Upper lobe of left lung (tissue), 6 donors: ENCODE data around the gene PRX. TPM values are rescaled to one million over a fixed set of nuclear protein-coding genes. Genes with fewer than 3 reads are reported as not detected.

Source experiments
- ATAC-seq, 2 donors: fragments of 200-7000 bp; cut with Tn5 transposase; one replicate each; pipeline ENCODE4 v1.9.1; 2022; ENCODE audit warnings: mild to moderate bottlenecking in 2 of 2, moderate library complexity in 2 of 2; ENCODE audit not compliant: low FRiP score in 2 of 2
- DNase-seq, 2 donors: peaks; one replicate each; pipeline ENCODE4 v3.0.0-alpha.2; 2019 to 2020
- H3K27ac ChIP-seq, 4 donors: fragments of 200-600 bp; sonication (generic); one replicate each; pipeline ENCODE4 v1.5.1; 2016 to 2019
- H3K27me3 ChIP-seq, 4 donors: fragments of 200-600 bp; sonication (generic); one replicate each; pipeline ENCODE4 v1.5.1; 2017 to 2019
- H3K36me3 ChIP-seq, 4 donors: fragments of 200-600 bp; sonication (generic); one replicate each; pipeline ENCODE4 v1.5.1; 2016 to 2019
- H3K4me1 ChIP-seq, 4 donors: fragments of 200-600 bp; sonication (generic); one replicate each; pipeline ENCODE4 v1.5.1; 2018 to 2019
- H3K4me3 ChIP-seq, 4 donors: fragments of 200-600 bp; sonication (generic); one replicate each; pipeline ENCODE4 v1.5.1; 2017 to 2019; ENCODE audit warnings: mild to moderate bottlenecking in 2 of 4, moderate library complexity in 1 of 4
- H3K9me3 ChIP-seq, 4 donors: fragments of 200-600 bp; sonication (generic); one replicate each; pipeline ENCODE4 v1.5.1; 2018 to 2019
- CTCF ChIP-seq, 6 experiments: fragments of 450-650 bp in 4 of 6; fragments of 200-600 bp in 2 of 6; sonication (generic) in 2 of 6; IDR thresholded peaks; one replicate each; pipeline ENCODE4 v1.5.1; 2016 to 2019; ENCODE audit warnings: antibody characterized with exemption in 6 of 6
- EP300 ChIP-seq, 4 donors: sonication (generic); formaldehyde crosslinking; IDR thresholded peaks; one replicate each; pipeline ENCODE4 v1.5.1; 2017; ENCODE audit warnings: antibody characterized with exemption in 4 of 4, control low read depth in 2 of 4
- POLR2A ChIP-seq, 4 donors: fragments of 450-650 bp; IDR thresholded peaks; one replicate each; pipeline ENCODE4 v1.5.1; 2016 to 2017; ENCODE audit warnings: antibody characterized with exemption in 4 of 4, mild to moderate bottlenecking in 2 of 4
- POLR2AphosphoS5 ChIP-seq, 2 donors: sonication (generic); formaldehyde crosslinking; IDR thresholded peaks; one replicate each; pipeline ENCODE4 v1.5.1; 2017; ENCODE audit warnings: antibody characterized with exemption in 2 of 2
- WGBS, 2 donors: methylation state at CpG; one replicate each; pipeline ENCODE4 v1.1.5; 2017 to 2018; 5-methylcytosine and 5-hydroxymethylcytosine counted together
- total RNA-seq, 6 donors: library from RNA; depleted of rRNA in 4 of 6; stranded (reverse); fragments of >200 nt in 4 of 6; gene quantifications; one replicate each; pipeline versions ENCODE4 v1.1.0 to v1.2.1, GENCODE V29; 2016 to 2021
- donor health status: DM: no; HTN: no; CAD: no; lungs with moderate emphysema.
- donor health status: DM: no; HTN: yes; CAD: no; lungs with severe emphysema.

The PRX gene
- total RNA-seq, 6 donors from 2014 or later, result 30.1 to 146 (median 51.5) TPM

- Histone ChIP-seq H3K27me3 (no peaks in the 10 kb centered on the region), H3K27ac (no peak overlapping the region)
Observed at GRCh38 chr19:40394816-40395210, 18.4 kb downstream of the PRX start.

GRCh38 chr19:40393894-40394815, 19.0 kb downstream of the PRX start:
- H3K4me1 ChIP-seq, result peaks cover 4 to 35% (median 22%) of the 10 kb centered on the region in 4 donors
- 91 to 92% methylated on average over 32 to 40 of the region's 41 CpGs for WGBS, 2 donors
- peaks cover 0 to 44% (median 24%) of the 10 kb centered on the region in 4 donors for H3K36me3 ChIP-seq
- H3K27ac ChIP-seq, result peak overlapping the region in 3 of 4 donors; percentile 21 to 73 (median 71)
- TF ChIP-seq EP300 (IDR thresholded peaks at IDR 0.05) (no peak), POLR2A (IDR thresholded peaks at IDR 0.05) (no peak), CTCF (IDR thresholded peaks at IDR 0.05) (no peak), POLR2AphosphoS5 (IDR thresholded peaks at IDR 0.05) (no peak)
- no peak overlapping the region for H3K4me3 ChIP-seq
- H3K27me3 ChIP-seq, result no peaks in the 10 kb centered on the region
- H3K9me3 ChIP-seq, result no peaks in the 10 kb centered on the region
- ATAC-seq (no peak), DNase-seq (peak in 1 of 2 donors; percentile 82)

More at GRCh38 chr19:40394816-40395210, 18.4 kb downstream of the PRX start:
- Histone ChIP-seq H3K4me3 (no peak overlapping the region), H3K36me3 (peaks cover 0 to 45% (median 24%) of the 10 kb centered on the region in 4 donors), H3K4me1 (peaks cover 4 to 35% (median 22%) of the 10 kb centered on the region in 4 donors), H3K9me3 (no peaks in the 10 kb centered on the region)
- 63 to 81% methylated on average over 7 to 9 of the region's 13 CpGs for WGBS, 2 donors
- ATAC-seq (no peak), DNase-seq (no peak)
- TF ChIP-seq POLR2A (IDR thresholded peaks at IDR 0.05) (no peak), EP300 (IDR thresholded peaks at IDR 0.05) (no peak), POLR2AphosphoS5 (IDR thresholded peaks at IDR 0.05) (no peak), CTCF (IDR thresholded peaks at IDR 0.05) (no peak)

GRCh38 chr19:40392894-40393517, 20.2 kb downstream of the PRX start:
- peak overlapping the region in 3 of 4 donors; percentile 21 to 73 (median 71) for H3K27ac ChIP-seq
- H3K4me3 ChIP-seq, result no peak overlapping the region
- peaks cover 4 to 24% (median 17%) of the 10 kb centered on the region in 4 donors for H3K4me1 ChIP-seq
- H3K9me3 ChIP-seq, result no peaks in the 10 kb centered on the region
- DNase-seq (peak in 1 of 2 donors; percentile 81), ATAC-seq (peak; percentile 23 to 60)
- peaks cover 0 to 33% (median 19%) of the 10 kb centered on the region in 4 donors for H3K36me3 ChIP-seq
- TF ChIP-seq EP300 (IDR thresholded peaks at IDR 0.05) (no peak), CTCF (IDR thresholded peaks at IDR 0.05) (peak; percentile 43 to 70 (median 51)), POLR2AphosphoS5 (IDR thresholded peaks at IDR 0.05) (peak in 1 of 2 donors; percentile 17), POLR2A (IDR thresholded peaks at IDR 0.05) (no peak)
- WGBS, 2 donors, result 37 to 46% methylated on average over 9 of the region's 9 CpGs
- H3K27me3 ChIP-seq, result no peaks in the 10 kb centered on the region

- DNase-seq (no peak), ATAC-seq (no peak)
- TF ChIP-seq POLR2AphosphoS5 (IDR thresholded peaks at IDR 0.05), result no peak
- TF ChIP-seq EP300 (IDR thresholded peaks at IDR 0.05), result no peak
- no peak for TF ChIP-seq CTCF (IDR thresholded peaks at IDR 0.05)
- Histone ChIP-seq H3K4me3 (no peak overlapping the region), H3K27me3 (no peaks in the 10 kb centered on the region), H3K4me1 (peaks cover 4 to 24% (median 16%) of the 10 kb centered on the region in 4 donors), H3K9me3 (no peaks in the 10 kb centered on the region), H3K27ac (peak overlapping the region in 3 of 4 donors; percentile 32 to 73 (median 71)), H3K36me3 (peaks cover 0 to 24% (median 12%) of the 10 kb centered on the region in 4 donors)
- 71 to 77% methylated on average over 8 of the region's 8 CpGs for WGBS, 2 donors
Observed at GRCh38 chr19:40392123-40392522, 21.1 kb downstream of the PRX start.
